ENCODE data around the gene S100G. TPM values are rescaled to one million over a fixed set of nuclear protein-coding genes. Genes with fewer than 3 reads are reported as not detected.

Gene S100G
- total and polyA plus RNA-seq, 4 donors: not detected

DNA sequence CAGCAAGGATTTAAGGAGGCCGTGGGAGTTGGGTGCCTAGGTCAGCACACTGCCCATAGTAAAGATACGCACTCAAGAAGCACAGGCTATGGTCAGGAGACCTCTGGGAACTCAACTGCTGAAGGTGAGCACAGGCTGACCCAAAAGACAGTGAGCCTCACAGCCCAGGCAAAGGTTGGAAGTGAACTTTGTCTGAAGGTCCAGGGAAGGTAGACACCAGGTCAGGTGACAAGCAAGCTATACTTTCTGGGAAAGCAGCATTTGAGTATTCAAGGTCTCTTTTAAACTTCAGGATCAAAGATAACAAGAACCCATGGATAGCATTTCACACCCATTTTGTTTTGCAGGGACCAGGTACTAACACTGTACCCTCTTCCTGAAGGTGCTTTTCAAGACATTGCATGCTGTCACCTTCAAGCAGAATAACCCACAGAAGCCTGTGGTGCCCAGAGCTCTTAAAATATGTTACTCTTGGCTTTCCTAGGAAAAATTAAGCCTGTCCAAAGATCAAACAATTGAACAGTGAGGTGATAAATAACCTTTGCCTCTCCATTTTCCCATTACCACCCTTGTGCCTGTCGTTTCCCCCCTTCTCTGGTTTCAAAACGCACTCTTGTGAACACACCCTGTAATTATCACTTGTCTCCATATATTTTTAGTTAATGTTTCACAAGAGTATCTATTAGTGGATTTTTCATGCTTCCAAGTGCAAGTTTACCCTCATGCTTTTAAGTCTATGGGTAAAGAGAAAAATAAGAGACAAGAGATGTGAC is 3.4 kb upstream of the S100G start:
- Histone ChIP-seq H3K9me3 (ENCODE audit: control insufficient read depth in 4 of 4, insufficient read depth in 3 of 4, low read length in 3 of 4) (peaks cover 0 to 5% (median 0%) of the 10 kb centered on the region in 4 donors), H3K9ac (ENCODE audit: insufficient read depth in 1 of 2, low read length in 2 of 2) (no peak overlapping the region), H3K27ac (ENCODE audit: low read depth in 1 of 2, low read length in 1 of 2) (no peak overlapping the region), H3K36me3 (ENCODE audit: control insufficient read depth in 4 of 4, insufficient read depth in 4 of 4, low read length in 4 of 4) (peaks cover 0 to 2% (median 0%) of the 10 kb centered on the region in 4 donors), H3K27me3 (ENCODE audit: control insufficient read depth in 3 of 3, insufficient read depth in 3 of 3, low read length in 2 of 3) (peaks cover 0 to 42% (median 25%) of the 10 kb centered on the region in 3 donors), H3K4me1 (ENCODE audit: control insufficient read depth in 5 of 5, insufficient read depth in 5 of 5, low read length in 5 of 5) (no peaks in the 10 kb centered on the region), H3K4me3 (no peak overlapping the region)
- 72 to 89% methylated on average over 4 of the region's 4 CpGs for WGBS, 2 donors
- DNase-seq (no peak), ATAC-seq (ENCODE audit: insufficient read depth, low FRiP score) (no peak)
- TF ChIP-seq, protein P1, sequence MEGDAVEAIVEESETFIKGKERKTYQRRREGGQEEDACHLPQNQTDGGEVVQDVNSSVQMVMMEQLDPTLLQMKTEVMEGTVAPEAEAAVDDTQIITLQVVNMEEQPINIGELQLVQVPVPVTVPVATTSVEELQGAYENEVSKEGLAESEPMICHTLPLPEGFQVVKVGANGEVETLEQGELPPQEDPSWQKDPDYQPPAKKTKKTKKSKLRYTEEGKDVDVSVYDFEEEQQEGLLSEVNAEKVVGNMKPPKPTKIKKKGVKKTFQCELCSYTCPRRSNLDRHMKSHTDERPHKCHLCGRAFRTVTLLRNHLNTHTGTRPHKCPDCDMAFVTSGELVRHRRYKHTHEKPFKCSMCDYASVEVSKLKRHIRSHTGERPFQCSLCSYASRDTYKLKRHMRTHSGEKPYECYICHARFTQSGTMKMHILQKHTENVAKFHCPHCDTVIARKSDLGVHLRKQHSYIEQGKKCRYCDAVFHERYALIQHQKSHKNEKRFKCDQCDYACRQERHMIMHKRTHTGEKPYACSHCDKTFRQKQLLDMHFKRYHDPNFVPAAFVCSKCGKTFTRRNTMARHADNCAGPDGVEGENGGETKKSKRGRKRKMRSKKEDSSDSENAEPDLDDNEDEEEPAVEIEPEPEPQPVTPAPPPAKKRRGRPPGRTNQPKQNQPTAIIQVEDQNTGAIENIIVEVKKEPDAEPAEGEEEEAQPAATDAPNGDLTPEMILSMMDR (IDR thresholded peaks at IDR 0.05; ENCODE audit: control extremely low read depth, extremely low read depth): no peak

GRCh38 chrX:16651391-16652024 is 1.6 kb downstream of the S100G start:
- H3K4me3 ChIP-seq: no peak overlapping the region
- no peak overlapping the region for H3K27ac ChIP-seq (ENCODE audit: low read depth in 1 of 2, low read length in 1 of 2)
- ATAC-seq (ENCODE audit: insufficient read depth, low FRiP score) (no peak), DNase-seq (peak in 1 of 3 donors; percentile 5)
- H3K36me3 ChIP-seq (ENCODE audit: control insufficient read depth in 4 of 4, insufficient read depth in 4 of 4, low read length in 4 of 4): peaks cover 0 to 2% (median under 1%) of the 10 kb centered on the region in 4 donors
- H3K9me3 ChIP-seq (ENCODE audit: control insufficient read depth in 4 of 4, insufficient read depth in 3 of 4, low read length in 3 of 4): no peaks in the 10 kb centered on the region
- WGBS, 2 donors: 76 to 95% methylated on average over 4 of the region's 4 CpGs
- no peak overlapping the region for H3K9ac ChIP-seq (ENCODE audit: insufficient read depth in 1 of 2, low read length in 2 of 2)
- peaks cover 0 to 52% (median 25%) of the 10 kb centered on the region in 3 donors for H3K27me3 ChIP-seq (ENCODE audit: control insufficient read depth in 3 of 3, insufficient read depth in 3 of 3, low read length in 2 of 3)
- TF ChIP-seq, protein P1 (IDR thresholded peaks at IDR 0.05; ENCODE audit: control extremely low read depth, extremely low read depth): no peak
- H3K4me1 ChIP-seq (ENCODE audit: control insufficient read depth in 5 of 5, insufficient read depth in 5 of 5, low read length in 5 of 5): no peaks in the 10 kb centered on the region

DNA sequence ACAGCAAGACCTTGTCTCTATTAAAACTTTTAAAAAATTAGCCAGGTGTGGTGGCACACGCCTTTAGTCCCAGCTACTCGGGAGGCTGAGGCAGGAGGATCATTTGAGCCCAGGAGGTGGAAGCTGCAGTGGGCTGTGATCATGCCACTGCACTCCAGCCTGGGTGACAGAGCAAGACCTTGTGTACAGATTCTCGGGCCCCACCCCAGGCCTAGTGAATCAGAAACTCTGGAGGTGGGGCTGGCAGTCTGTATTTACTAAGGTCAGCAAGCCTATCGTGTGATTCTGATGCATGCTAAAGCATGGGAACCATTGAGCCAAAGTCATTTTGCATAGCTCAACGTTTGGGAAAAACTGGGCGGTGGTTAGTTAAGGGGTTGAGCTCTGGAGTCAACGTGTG is 3.5 kb downstream of the S100G start:
- Histone ChIP-seq H3K27me3 (ENCODE audit: control insufficient read depth in 3 of 3, insufficient read depth in 3 of 3, low read length in 2 of 3) (peaks cover 0 to 51% (median 23%) of the 10 kb centered on the region in 3 donors), H3K9me3 (ENCODE audit: control insufficient read depth in 4 of 4, insufficient read depth in 3 of 4, low read length in 3 of 4) (no peaks in the 10 kb centered on the region), H3K4me3 (no peak overlapping the region), H3K36me3 (ENCODE audit: control insufficient read depth in 4 of 4, insufficient read depth in 4 of 4, low read length in 4 of 4) (peaks cover 0 to 2% (median 0%) of the 10 kb centered on the region in 4 donors), H3K4me1 (ENCODE audit: control insufficient read depth in 5 of 5, insufficient read depth in 5 of 5, low read length in 5 of 5) (no peaks in the 10 kb centered on the region), H3K9ac (ENCODE audit: insufficient read depth in 1 of 2, low read length in 2 of 2) (no peak overlapping the region), H3K27ac (ENCODE audit: low read depth in 1 of 2, low read length in 1 of 2) (no peak overlapping the region)
- 85 to 94% methylated on average over 6 to 7 of the region's 7 CpGs for WGBS, 2 donors
- no peak for DNase-seq
- ATAC-seq (ENCODE audit: insufficient read depth, low FRiP score): no peak
- TF ChIP-seq, protein P1 (IDR thresholded peaks at IDR 0.05; ENCODE audit: control extremely low read depth, extremely low read depth): no peak

Data from lung (tissue), 12 donors.